ENCODE results near the gene TSPEAR.

GRCh38 chr21:44463724-44464123 is 247.6 kb downstream of the TSPEAR start:
- no peak for TF ChIP-seq POLR2A (IDR thresholded peaks at IDR 0.05)
- no peak for TF ChIP-seq CTCF (IDR thresholded peaks at IDR 0.05)
